OCI-LY3 (cell line): ENCODE results near the gene C18orf63.

Experiments used
- H2AFZ ChIP-seq: fragments of 200-600, 300-600 bp; shearing (Covaris generic); 2 replicates; pipeline ENCODE4 v1.6.0; 2014; ENCODE audit warnings: antibody characterized with exemption, low read depth, low read length
- H3K27ac ChIP-seq: fragments of 200-600, 300-600 bp; sonication (generic); 2 replicates; pipeline ENCODE4 v1.5.1; 2014; ENCODE audit warnings: mild to moderate bottlenecking, low read length, moderate library complexity, mixed read lengths
- H3K27me3 ChIP-seq: fragments of 200-600, 300-600 bp; sonication (generic); 2 replicates; pipeline ENCODE4 v1.6.1; 2014; ENCODE audit warnings: low read depth, low read length, mixed read lengths
- H3K36me3 ChIP-seq: fragments of 200-600, 300-600 bp; sonication (generic); replicated peaks from 2 replicates; pipeline ENCODE3; 2014; ENCODE audit warnings: low read depth, low read length, mixed read lengths
- H3K4me1 ChIP-seq: fragments of 300-600, 200-600 bp; sonication (generic); 2 replicates; pipeline ENCODE4 v1.6.1; 2014; ENCODE audit warnings: low read length, mixed read lengths
- H3K4me2 ChIP-seq: fragments of 200-600, 300-600 bp; sonication (generic); 2 replicates; pipeline ENCODE4 v1.6.1; 2014; ENCODE audit warnings: low read length, mixed read lengths
- H3K4me3 ChIP-seq: fragments of 300-600, 200-600 bp; sonication (generic); 2 replicates; pipeline ENCODE4 v1.5.1; 2014; ENCODE audit warnings: antibody characterized with exemption, mild to moderate bottlenecking, low read length, moderate library complexity
- H3K79me2 ChIP-seq: fragments of 300-600, 200-600 bp; shearing (Covaris generic); 2 replicates; pipeline ENCODE4 v1.6.1; 2014; ENCODE audit warnings: mild to moderate bottlenecking, low read length, mixed read lengths
- H3K9ac ChIP-seq: fragments of 300-600, 200-600 bp; shearing (Covaris generic); 2 replicates; pipeline ENCODE4 v1.6.0; 2014; ENCODE audit warnings: mild to moderate bottlenecking, low read length, moderate library complexity
- H3K9me3 ChIP-seq: fragments of 200-600, 300-600 bp; shearing (Covaris generic); 2 replicates; pipeline ENCODE4 v1.6.1; 2014; ENCODE audit warnings: low read length, mixed read lengths; ENCODE audit not compliant: insufficient read depth
- H4K20me1 ChIP-seq: fragments of 200-600, 300-600 bp; sonication (generic); 2 replicates; pipeline ENCODE4 v1.6.1; 2016; ENCODE audit warnings: low read length, mixed read lengths; ENCODE audit not compliant: insufficient read depth
- EZH2phosphoT487 ChIP-seq: fragments of 200-600 bp; shearing (Covaris generic); IDR thresholded peaks from 2 replicates; pipeline ENCODE4 v1.6.1; 2018; ENCODE audit warnings: antibody characterized with exemption, mixed run types, low read depth
- TF ChIP-seq, protein P1 (sequence below): fragments of 200-600, 300-600 bp; sonication (generic); IDR thresholded peaks from 2 replicates; pipeline ENCODE4 v1.5.1; 2014; ENCODE audit warnings: antibody characterized with exemption, low read length, low read depth

Gene C18orf63

DNA sequence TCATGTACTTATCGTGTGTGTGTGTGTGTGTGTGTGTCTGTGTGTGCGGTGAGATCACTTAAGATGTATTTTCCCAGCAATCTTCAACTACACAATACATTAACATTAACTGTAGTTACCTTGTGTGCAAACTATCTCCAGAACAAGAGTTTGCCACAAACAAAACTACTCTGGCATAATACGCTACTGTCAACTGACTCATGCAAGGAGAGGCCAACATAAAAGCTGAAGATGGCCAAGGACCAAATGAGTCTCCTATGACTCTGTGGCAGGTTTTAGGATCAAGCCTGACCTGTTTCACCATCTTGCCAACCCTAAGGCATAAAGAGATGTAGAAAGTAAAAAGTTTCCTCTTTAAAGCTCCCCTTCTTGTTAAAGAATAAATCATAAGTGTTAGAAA is 44.0 kb upstream of the C18orf63 start:
- TF ChIP-seq, protein P1, sequence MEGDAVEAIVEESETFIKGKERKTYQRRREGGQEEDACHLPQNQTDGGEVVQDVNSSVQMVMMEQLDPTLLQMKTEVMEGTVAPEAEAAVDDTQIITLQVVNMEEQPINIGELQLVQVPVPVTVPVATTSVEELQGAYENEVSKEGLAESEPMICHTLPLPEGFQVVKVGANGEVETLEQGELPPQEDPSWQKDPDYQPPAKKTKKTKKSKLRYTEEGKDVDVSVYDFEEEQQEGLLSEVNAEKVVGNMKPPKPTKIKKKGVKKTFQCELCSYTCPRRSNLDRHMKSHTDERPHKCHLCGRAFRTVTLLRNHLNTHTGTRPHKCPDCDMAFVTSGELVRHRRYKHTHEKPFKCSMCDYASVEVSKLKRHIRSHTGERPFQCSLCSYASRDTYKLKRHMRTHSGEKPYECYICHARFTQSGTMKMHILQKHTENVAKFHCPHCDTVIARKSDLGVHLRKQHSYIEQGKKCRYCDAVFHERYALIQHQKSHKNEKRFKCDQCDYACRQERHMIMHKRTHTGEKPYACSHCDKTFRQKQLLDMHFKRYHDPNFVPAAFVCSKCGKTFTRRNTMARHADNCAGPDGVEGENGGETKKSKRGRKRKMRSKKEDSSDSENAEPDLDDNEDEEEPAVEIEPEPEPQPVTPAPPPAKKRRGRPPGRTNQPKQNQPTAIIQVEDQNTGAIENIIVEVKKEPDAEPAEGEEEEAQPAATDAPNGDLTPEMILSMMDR: no peak
- no peak for TF ChIP-seq EZH2phosphoT487
- no peak overlapping the region for H3K9ac ChIP-seq

DNA sequence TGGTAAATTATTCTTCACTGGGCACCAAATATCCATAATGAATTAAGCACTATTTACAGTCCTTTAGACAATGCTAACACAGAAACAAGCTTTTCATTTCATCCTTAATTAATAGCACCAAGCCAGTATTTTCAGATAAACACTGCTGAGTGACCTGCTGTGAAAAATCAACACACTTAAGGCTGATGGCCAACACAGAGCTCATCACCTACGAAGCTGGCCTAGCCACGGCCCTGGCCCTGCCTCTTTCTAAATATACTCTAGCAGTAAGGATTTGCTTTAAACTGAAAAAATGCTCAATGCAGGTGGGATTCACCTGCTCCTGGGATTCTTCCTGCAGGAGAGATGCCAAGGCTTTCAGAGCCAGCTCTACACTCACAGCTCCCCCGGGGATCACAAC is 42.2 kb upstream of the C18orf63 start:
- Histone ChIP-seq H3K27ac (no peak overlapping the region), H3K9ac (no peak overlapping the region), H3K9me3 (no peaks in the 10 kb centered on the region), H3K79me2 (peaks cover 46% of the 10 kb centered on the region), H2AFZ (no peak overlapping the region), H3K4me1 (no peaks in the 10 kb centered on the region), H3K4me2 (no peak overlapping the region), H3K27me3 (no peaks in the 10 kb centered on the region), H3K36me3 (peaks cover 3% of the 10 kb centered on the region), H3K4me3 (no peak overlapping the region), H4K20me1 (peaks cover 37% of the 10 kb centered on the region)
- TF ChIP-seq EZH2phosphoT487: no peak

More for the DNA sequence above, 44.0 kb upstream of the C18orf63 start:
- no peaks in the 10 kb centered on the region for H3K27me3 ChIP-seq
- H4K20me1 ChIP-seq: peaks cover 21% of the 10 kb centered on the region
- no peak overlapping the region for H3K27ac ChIP-seq
- H3K79me2 ChIP-seq: peaks cover 47% of the 10 kb centered on the region
- no peaks in the 10 kb centered on the region for H3K9me3 ChIP-seq
- no peak overlapping the region for H3K4me2 ChIP-seq
- H2AFZ ChIP-seq: no peak overlapping the region
- H3K4me1 ChIP-seq: no peaks in the 10 kb centered on the region
- peaks cover 3% of the 10 kb centered on the region for H3K36me3 ChIP-seq
- no peak overlapping the region for H3K4me3 ChIP-seq

- Histone ChIP-seq H3K9ac (no peak overlapping the region), H3K9me3 (no peaks in the 10 kb centered on the region), H3K4me2 (no peak overlapping the region), H4K20me1 (peaks cover 38% of the 10 kb centered on the region), H3K27me3 (no peaks in the 10 kb centered on the region), H3K27ac (no peak overlapping the region), H2AFZ (no peak overlapping the region), H3K36me3 (peaks cover 3% of the 10 kb centered on the region), H3K79me2 (peaks cover 45% of the 10 kb centered on the region), H3K4me3 (no peak overlapping the region), H3K4me1 (no peaks in the 10 kb centered on the region)
- TF ChIP-seq EZH2phosphoT487: no peak
These were observed 40.9 kb upstream of the C18orf63 start for GRCh38 chr18:74274700-74275099.

DNA sequence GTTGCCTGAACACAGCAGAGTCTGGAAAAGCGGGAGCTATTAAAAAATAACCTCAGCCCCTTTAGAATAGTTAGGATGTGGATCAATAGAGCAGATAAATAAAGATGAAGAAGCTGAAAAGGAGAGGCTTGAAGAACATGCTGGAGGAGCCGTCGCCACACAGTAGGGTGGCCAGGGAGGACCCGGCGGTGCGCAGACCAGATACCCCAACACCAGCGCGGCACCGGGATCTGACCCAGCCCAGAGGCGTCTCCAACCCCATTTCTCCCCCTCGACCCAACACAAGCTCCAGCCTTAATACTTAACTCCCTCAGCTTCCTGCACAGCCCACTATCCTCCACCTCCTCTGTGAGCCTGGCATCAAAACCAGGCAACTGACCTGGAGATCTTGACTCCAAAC is 39.9 kb upstream of the C18orf63 start:
- H2AFZ ChIP-seq: no peak overlapping the region
- no peak overlapping the region for H3K4me3 ChIP-seq
- peaks cover 31% of the 10 kb centered on the region for H4K20me1 ChIP-seq
- TF ChIP-seq, protein P1: no peak
- no peak for TF ChIP-seq EZH2phosphoT487
- no peaks in the 10 kb centered on the region for H3K4me1 ChIP-seq
- H3K9ac ChIP-seq: no peak overlapping the region
- peaks cover 3% of the 10 kb centered on the region for H3K36me3 ChIP-seq
- H3K27ac ChIP-seq: no peak overlapping the region
- no peaks in the 10 kb centered on the region for H3K27me3 ChIP-seq
- H3K4me2 ChIP-seq: no peak overlapping the region
- H3K9me3 ChIP-seq: no peaks in the 10 kb centered on the region
- H3K79me2 ChIP-seq: peaks cover 47% of the 10 kb centered on the region

DNA sequence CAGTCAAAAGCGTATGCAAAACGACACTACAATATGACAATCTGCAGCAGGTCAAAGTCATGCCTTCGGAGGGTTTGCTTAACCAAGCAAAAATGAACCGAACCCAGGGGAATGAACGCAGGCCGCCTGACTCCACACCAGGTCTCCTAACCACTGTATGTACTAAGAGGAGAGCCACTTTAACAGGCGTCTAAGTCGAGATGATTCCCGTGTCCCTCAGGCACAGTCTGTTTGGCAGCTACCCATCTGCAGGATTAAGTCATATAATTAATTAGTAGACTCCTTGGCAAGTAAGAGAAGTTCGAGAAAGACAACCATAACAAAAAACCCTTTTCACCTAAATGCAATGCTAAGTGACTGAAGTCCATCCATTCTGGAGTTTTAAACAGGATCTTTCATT is 39.0 kb upstream of the C18orf63 start:
- Histone ChIP-seq H3K4me3 (no peak overlapping the region), H3K79me2 (peaks cover 55% of the 10 kb centered on the region), H3K9ac (no peak overlapping the region), H2AFZ (no peak overlapping the region), H4K20me1 (peaks cover 31% of the 10 kb centered on the region), H3K4me1 (no peaks in the 10 kb centered on the region), H3K36me3 (peaks cover 3% of the 10 kb centered on the region), H3K27ac (no peak overlapping the region), H3K27me3 (no peaks in the 10 kb centered on the region), H3K4me2 (no peak overlapping the region), H3K9me3 (no peaks in the 10 kb centered on the region)
- no peak for TF ChIP-seq EZH2phosphoT487
- TF ChIP-seq, protein P1: no peak
